ENCODE measurements around the gene NUDT14. TPM values are rescaled to one million over a fixed set of nuclear protein-coding genes. Genes with fewer than 3 reads are reported as not detected.

The NUDT14 gene
- total and polyA plus RNA-seq, 2 of the 4 experiments (the other 2 are of a cell fraction) = 5.6 to 9.3 TPM

- Histone ChIP-seq H2BK20ac (ENCODE audit: low read depth, low read length) (no peak overlapping the region), H4K20me1 (ENCODE audit: insufficient read depth, low read length) (no peaks in the 10 kb centered on the region), H3K56ac (ENCODE audit: extremely low read depth, insufficient read depth, low read length) (no peak overlapping the region), H3K4ac (ENCODE audit: low read depth, low read length) (no peak overlapping the region), H4K5ac (ENCODE audit: low read depth, low read length) (no peak overlapping the region), H3K79me1 (ENCODE audit: low read depth in 1 of 2, low read length in 2 of 2) (no peaks in the 10 kb centered on the region), H3K27ac (ENCODE audit: insufficient read depth, low read length) (no peak overlapping the region), H3K9me3 (ENCODE audit: control insufficient read depth, insufficient read depth, low read length) (peaks cover 14% of the 10 kb centered on the region), H3K27me3 (ENCODE audit: control insufficient read depth, insufficient read depth, low read length) (no peaks in the 10 kb centered on the region; the same call in 1 of the 2 replicates), H3K18ac (ENCODE audit: low read depth, low read length) (no peak overlapping the region), H2BK120ac (ENCODE audit: low read depth, low read length) (no peak overlapping the region), H3K23ac (ENCODE audit: low read depth, low read length) (no peak overlapping the region), H4K8ac (ENCODE audit: low read depth in 2 of 2, low read length in 2 of 2) (no peak overlapping the region), H3K14ac (replicated peaks; ENCODE audit: low read depth, low read length) (no peak overlapping the region), H3K9me1 (ENCODE audit: insufficient read depth, low read length) (no peaks in the 10 kb centered on the region), H3K4me2 (ENCODE audit: low read depth, low read length) (no peak overlapping the region), H2AFZ (replicated peaks; ENCODE audit: low read length, poor library complexity) (no peak overlapping the region), H2AK9ac (replicated peaks; ENCODE audit: low read depth, low read length, poor library complexity) (no peak overlapping the region), H3K4me1 (ENCODE audit: control insufficient read depth, insufficient read depth, low read length) (no peaks in the 10 kb centered on the region), H4K91ac (ENCODE audit: insufficient read depth, low read depth, low read length) (no peak overlapping the region), H2BK15ac (ENCODE audit: low read depth, low read length) (no peak overlapping the region), H3K36me3 (ENCODE audit: control insufficient read depth, insufficient read depth, low read length) (no peaks in the 10 kb centered on the region), H2BK5ac (ENCODE audit: low read depth, low read length, poor library complexity, severe bottlenecking) (no peak overlapping the region), H3K9ac (ENCODE audit: low read depth, low read length) (no peak overlapping the region), H3K4me3 (ENCODE audit: insufficient read depth, low read depth, low read length) (no peak overlapping the region), H2AK5ac (ENCODE audit: low read depth, low read length) (no peak overlapping the region)
- ChIA-PET CTCF (no interaction called here), POLR2A (ENCODE audit: unreplicated experiment) (no interaction called here)
- BruUV-seq (replicated peaks) = no TSS peak
- no peak for ATAC-seq (ENCODE audit: low read depth)
- in situ Hi-C loops (cut with MboI; ENCODE audit: low sequenced_read_pairs) (no loop called here), dilution Hi-C loops (cut with HindIII; ENCODE audit: low sequenced_read_pairs, unreplicated experiment) (no loop called here), intact Hi-C loops (cut with micrococcal nuclease) (no loop called here)
- WGBS, 2 experiments (ENCODE audit: extremely low coverage in 2 of 2, insufficient read length in 1 of 2) = 71% methylated on average over 4 of the region's 6 CpGs; no CpG with 5 or more reads in 1 of the 2 experiments
- no peak for DNase-seq
- TF ChIP-seq RFX5 (IDR thresholded peaks at IDR 0.05; ENCODE audit: low read depth, low read length) (no peak), FOS (IDR thresholded peaks at IDR 0.05; ENCODE audit: low read depth, low read length) (no peak), ELK1 (IDR thresholded peaks at IDR 0.05; ENCODE audit: borderline replicate concordance, low read depth, low read length) (no peak), NFE2L2 (IDR thresholded peaks at IDR 0.05; ENCODE audit: low read depth, low read length) (no peak), RCOR1 (IDR thresholded peaks at IDR 0.05; ENCODE audit: insufficient replicate concordance, low read length) (no peak), USF2 (IDR thresholded peaks at IDR 0.05; ENCODE audit: low read depth, low read length) (no peak), MXI1 (IDR thresholded peaks at IDR 0.05; ENCODE audit: borderline replicate concordance, low read depth, low read length) (no peak), CTCF (conservative IDR thresholded peaks at IDR 0.05; ENCODE audit: low read depth, low read length) (no peak), MAZ (IDR thresholded peaks at IDR 0.05; ENCODE audit: borderline replicate concordance, low read depth, low read length) (no peak)
Observed at GRCh38 chr14:105141026-105141425, 40.1 kb downstream of the NUDT14 start.
